Epithelial cell of esophagus (primary cell): ENCODE data around the gene CDS2.

ENCODE experiments used
- DNase-seq: peaks from one replicate; pipeline ENCODE4 v3.0.0; 2010; ENCODE audit warnings: low read depth
- H3K4me3 ChIP-seq: 2 replicates; pipeline ENCODE4 v1.5.1; 2011; ENCODE audit warnings: mild to moderate bottlenecking, low read length, control low read depth
- CTCF ChIP-seq: IDR thresholded peaks from 2 replicates; pipeline ENCODE4 v1.5.1; 2011; ENCODE audit warnings: low read depth, mild to moderate bottlenecking, low read length, control low read depth, inconsistent platforms; ENCODE audit not compliant: insufficient read depth; ENCODE audit errors: missing control alignments

CDS2 gene

GRCh38 chr20:5150226-5151076 lies 23.6 kb downstream of the CDS2 start:
- no peak for TF ChIP-seq CTCF
- H3K4me3 ChIP-seq, result no peak overlapping the region
- no peak for DNase-seq

DNA sequence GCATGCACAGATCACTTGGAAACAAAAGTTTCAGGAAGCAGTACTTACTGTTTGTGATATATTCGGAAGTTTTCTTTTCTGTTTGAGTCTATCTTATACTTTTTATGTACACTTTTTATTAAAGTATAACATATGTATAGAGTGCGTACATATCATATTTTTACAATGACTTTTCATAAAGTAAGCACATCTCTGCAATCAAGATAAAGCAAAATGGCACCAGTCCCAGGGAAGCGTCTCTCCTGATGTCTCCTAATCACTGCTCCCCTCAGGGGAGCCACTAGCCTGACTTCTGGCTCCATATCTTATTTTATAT lies 26.3 kb downstream of the CDS2 start:
- H3K4me3 ChIP-seq, result no peak overlapping the region
- no peak for TF ChIP-seq CTCF
- DNase-seq, result no peak

DNA sequence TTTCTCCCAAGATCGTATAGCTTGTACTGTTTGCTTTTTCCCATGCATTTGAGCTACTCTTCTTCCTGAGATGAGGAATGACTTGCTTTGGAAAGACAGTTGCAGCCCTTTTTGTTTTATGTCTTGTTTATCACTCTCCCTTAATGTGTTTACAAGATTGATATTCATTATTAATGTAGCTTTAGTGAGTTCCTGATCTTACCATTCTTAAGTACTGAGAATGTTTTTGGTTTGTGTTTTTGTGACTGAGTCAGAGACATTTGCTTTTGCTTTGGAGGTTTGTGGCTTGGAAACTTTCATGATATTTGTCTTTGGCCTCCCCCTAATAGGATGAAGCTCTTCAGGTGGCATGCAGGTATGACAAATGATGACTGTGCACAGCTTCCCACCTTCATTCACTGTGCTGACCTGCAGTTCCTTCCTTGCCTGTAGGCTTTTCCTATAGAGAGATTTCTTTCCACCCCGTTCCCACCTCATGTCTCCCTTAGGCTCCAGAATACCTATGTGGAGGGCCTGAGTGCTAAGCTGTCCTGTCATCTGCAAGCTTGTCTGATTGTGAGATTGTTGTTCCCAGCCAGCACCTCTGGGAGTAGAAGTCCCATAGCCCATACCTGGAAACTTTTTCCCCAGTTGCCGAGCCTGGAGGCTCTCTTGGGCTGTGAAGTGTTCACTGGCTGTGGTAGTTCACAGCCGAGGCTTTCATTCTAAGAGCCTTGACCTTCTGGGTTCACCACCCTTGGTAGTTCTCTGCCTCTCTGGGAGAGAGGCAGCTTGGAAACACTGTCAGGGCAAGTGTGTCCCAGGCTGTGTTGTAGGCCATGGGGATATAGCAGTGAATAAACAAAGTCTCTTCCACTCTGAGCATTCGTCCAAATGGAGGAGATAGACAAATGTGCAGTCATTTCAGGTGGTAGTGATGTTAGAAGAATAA lies 27.1 kb downstream of the CDS2 start:
- H3K4me3 ChIP-seq, result no peak overlapping the region
- TF ChIP-seq CTCF, result peak; percentile 21
- DNase-seq, result peak; percentile 90

DNA sequence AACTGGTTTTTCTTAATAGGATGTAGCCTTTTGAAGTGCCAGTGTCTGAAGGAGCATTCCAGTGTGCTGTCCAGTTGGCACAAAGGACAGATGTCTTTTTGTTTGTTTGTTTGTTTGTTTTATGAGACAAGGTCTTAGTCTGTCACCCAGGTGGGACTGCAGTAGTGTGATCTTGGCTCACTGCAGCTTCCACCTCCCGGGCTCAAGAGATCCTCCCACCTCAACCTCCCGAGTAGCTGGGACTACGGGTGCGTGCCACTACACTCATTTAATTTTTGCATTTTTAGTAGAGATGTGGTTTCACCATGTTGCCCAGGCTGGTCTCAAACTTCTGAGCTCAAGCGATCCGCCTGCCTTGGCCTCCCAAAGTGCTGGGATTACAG lies 27.7 kb downstream of the CDS2 start:
- no peak for DNase-seq
- no peak for TF ChIP-seq CTCF
- H3K4me3 ChIP-seq, result no peak overlapping the region

GRCh38 chr20:5155404-5155803 lies 28.6 kb downstream of the CDS2 start:
- H3K4me3 ChIP-seq, result no peak overlapping the region
- TF ChIP-seq CTCF, result no peak

GRCh38 chr20:5156675-5157448 lies 30.1 kb downstream of the CDS2 start:
- TF ChIP-seq CTCF, result no peak
- DNase-seq, result no peak
- H3K4me3 ChIP-seq, result no peak overlapping the region

More at GRCh38 chr20:5155404-5155803, 28.6 kb downstream of the CDS2 start:
- DNase-seq, result no peak
